KOPT-K1 (cell line): ENCODE measurements around the gene GUCD1.

ENCODE experiments used
- H3K27ac ChIP-seq: fragments of 200-600 bp; sonication (generic); 2 replicates; pipeline ENCODE4 v1.5.1; 2016; ENCODE audit warnings: antibody characterized with exemption, mild to moderate bottlenecking, low read depth, low read length; ENCODE audit not compliant: poor library complexity, severe bottlenecking
- H3K36me3 ChIP-seq: fragments of 200-600 bp; sonication (generic); 2 replicates; pipeline ENCODE4 v1.5.1; 2017; ENCODE audit warnings: antibody characterized with exemption, mild to moderate bottlenecking, low read length, moderate library complexity; ENCODE audit not compliant: insufficient read depth
- H3K9me3 ChIP-seq: fragments of 200-600 bp; sonication (generic); 2 replicates; pipeline ENCODE4 v1.5.1; 2017; ENCODE audit warnings: antibody characterized with exemption, low read length, mild to moderate bottlenecking; ENCODE audit not compliant: insufficient read depth, poor library complexity, severe bottlenecking

GUCD1 gene

GRCh38 chr22:24583221-24584165 is 28.6 kb upstream of the GUCD1 start:
- no peaks in the 10 kb centered on the region for H3K9me3 ChIP-seq
- H3K27ac ChIP-seq: peak overlapping the region; percentile 31
- peaks cover 5% of the 10 kb centered on the region; the same call in 1 of the 2 replicates for H3K36me3 ChIP-seq

GRCh38 chr22:24582056-24582814 is 27.3 kb upstream of the GUCD1 start:
- Histone ChIP-seq H3K36me3 (peaks cover 17% of the 10 kb centered on the region), H3K27ac (no peak overlapping the region), H3K9me3 (no peaks in the 10 kb centered on the region)

GRCh38 chr22:24580276-24580675 is 25.3 kb upstream of the GUCD1 start:
- H3K9me3 ChIP-seq: no peaks in the 10 kb centered on the region
- H3K27ac ChIP-seq: no peak overlapping the region
- H3K36me3 ChIP-seq: peaks cover 32% of the 10 kb centered on the region

- Histone ChIP-seq H3K36me3 (peaks cover 42% of the 10 kb centered on the region), H3K9me3 (no peaks in the 10 kb centered on the region), H3K27ac (no peak overlapping the region)
These were observed 24.3 kb upstream of the GUCD1 start for GRCh38 chr22:24579258-24579601.

- Histone ChIP-seq H3K36me3 (peaks cover 49% of the 10 kb centered on the region), H3K27ac (no peak overlapping the region), H3K9me3 (no peaks in the 10 kb centered on the region)
These were observed 23.7 kb upstream of the GUCD1 start for GRCh38 chr22:24578355-24579257.

GRCh38 chr22:24576778-24577177 is 21.8 kb upstream of the GUCD1 start:
- H3K9me3 ChIP-seq: no peaks in the 10 kb centered on the region
- H3K36me3 ChIP-seq: peaks cover 67% of the 10 kb centered on the region
- H3K27ac ChIP-seq: no peak overlapping the region

GRCh38 chr22:24571266-24571665 is 16.3 kb upstream of the GUCD1 start:
- no peaks in the 10 kb centered on the region for H3K9me3 ChIP-seq
- H3K27ac ChIP-seq: no peak overlapping the region
- peaks cover 93% of the 10 kb centered on the region for H3K36me3 ChIP-seq

GRCh38 chr22:24567668-24568067 is 12.7 kb upstream of the GUCD1 start:
- H3K36me3 ChIP-seq: peaks cover 98% of the 10 kb centered on the region

GRCh38 chr22:24566899-24567511 is 12.1 kb upstream of the GUCD1 start:
- no peaks in the 10 kb centered on the region for H3K9me3 ChIP-seq
- H3K27ac ChIP-seq: no peak overlapping the region
- H3K36me3 ChIP-seq: peaks cover 98% of the 10 kb centered on the region

More at GRCh38 chr22:24567668-24568067, 12.7 kb upstream of the GUCD1 start:
- no peaks in the 10 kb centered on the region for H3K9me3 ChIP-seq
- no peak overlapping the region for H3K27ac ChIP-seq

GRCh38 chr22:24565077-24565476 is 10.1 kb upstream of the GUCD1 start:
- H3K27ac ChIP-seq: no peak overlapping the region
- H3K9me3 ChIP-seq: no peaks in the 10 kb centered on the region
- peaks cover 98% of the 10 kb centered on the region for H3K36me3 ChIP-seq

- no peaks in the 10 kb centered on the region for H3K9me3 ChIP-seq
- peaks cover 95% of the 10 kb centered on the region for H3K36me3 ChIP-seq
- no peak overlapping the region for H3K27ac ChIP-seq
These were observed 9.6 kb upstream of the GUCD1 start for GRCh38 chr22:24564376-24565058.

GRCh38 chr22:24563246-24563645 is 8.3 kb upstream of the GUCD1 start:
- no peaks in the 10 kb centered on the region for H3K9me3 ChIP-seq
- peaks cover 97% of the 10 kb centered on the region for H3K36me3 ChIP-seq
- H3K27ac ChIP-seq: no peak overlapping the region

GRCh38 chr22:24559471-24559870 is 4.5 kb upstream of the GUCD1 start:
- no peak overlapping the region for H3K27ac ChIP-seq
- peaks cover 71% of the 10 kb centered on the region for H3K36me3 ChIP-seq
- H3K9me3 ChIP-seq: no peaks in the 10 kb centered on the region
